Measurements from ENCODE around the gene MAFG. TPM values are rescaled to one million over a fixed set of nuclear protein-coding genes. Genes with fewer than 3 reads are reported as not detected.

MAFG gene
- total RNA-seq, 1 donor from 2014 or later: 23.6 TPM

GRCh38 chr17:81870131-81870980 lies 57.2 kb downstream of the MAFG start:
- TF ChIP-seq CTCF (IDR thresholded peaks at IDR 0.05; ENCODE audit: unreplicated experiment): no peak
- Mint-ChIP-seq H3K27ac (ENCODE audit: unreplicated experiment) (peak overlapping the region; percentile 84), H3K4me1 (ENCODE audit: unreplicated experiment) (peaks cover 3% of the 10 kb centered on the region), H3K36me3 (ENCODE audit: low read depth, unreplicated experiment) (peaks cover 3% of the 10 kb centered on the region), H3K9me3 (ENCODE audit: unreplicated experiment) (no peaks in the 10 kb centered on the region), H3K27me3 (ENCODE audit: unreplicated experiment) (peaks cover 21% of the 10 kb centered on the region), H3K4me3 (ENCODE audit: unreplicated experiment) (peak overlapping the region; percentile 93)
- no peak for DNase-seq (ENCODE audit: low spot score)

GRCh38 chr17:81869221-81870130 lies 58.1 kb downstream of the MAFG start:
- DNase-seq (ENCODE audit: low spot score): peak; percentile 71
- Mint-ChIP-seq H3K27ac (ENCODE audit: unreplicated experiment) (peak overlapping the region; percentile 36), H3K36me3 (ENCODE audit: low read depth, unreplicated experiment) (peaks cover 3% of the 10 kb centered on the region), H3K4me3 (ENCODE audit: unreplicated experiment) (peak overlapping the region; percentile 93), H3K4me1 (ENCODE audit: unreplicated experiment) (peaks cover 3% of the 10 kb centered on the region), H3K9me3 (ENCODE audit: unreplicated experiment) (no peaks in the 10 kb centered on the region), H3K27me3 (ENCODE audit: unreplicated experiment) (peaks cover 25% of the 10 kb centered on the region)
- peak; percentile 98 for TF ChIP-seq CTCF (IDR thresholded peaks at IDR 0.05; ENCODE audit: unreplicated experiment)

- Mint-ChIP-seq H3K4me3 (ENCODE audit: unreplicated experiment) (peak overlapping the region; percentile 47), H3K27me3 (ENCODE audit: unreplicated experiment) (peaks cover 26% of the 10 kb centered on the region), H3K27ac (ENCODE audit: unreplicated experiment) (peak overlapping the region; percentile 36), H3K36me3 (ENCODE audit: low read depth, unreplicated experiment) (peaks cover 3% of the 10 kb centered on the region), H3K4me1 (ENCODE audit: unreplicated experiment) (peaks cover 3% of the 10 kb centered on the region), H3K9me3 (ENCODE audit: unreplicated experiment) (no peaks in the 10 kb centered on the region)
- no peak for DNase-seq (ENCODE audit: low spot score)
- TF ChIP-seq CTCF (IDR thresholded peaks at IDR 0.05; ENCODE audit: unreplicated experiment): no peak
Measured at GRCh38 chr17:81868674-81869220, 58.8 kb downstream of the MAFG start.

Other genes starting within 250 kb of the MAFG start
- gene ARL16, start 243.9 kb downstream of the MAFG start, total RNA-seq (ENCODE audit: unreplicated experiment): 54.0 TPM
- gene HGS, start 243.7 kb downstream of the MAFG start, total RNA-seq (ENCODE audit: unreplicated experiment): 142 TPM
- gene MRPL12, start 224.4 kb downstream of the MAFG start, total RNA-seq (ENCODE audit: unreplicated experiment): 58.5 TPM
- 6.7 TPM for gene SLC25A10, start 215.5 kb downstream of the MAFG start, total RNA-seq (ENCODE audit: unreplicated experiment)
- not detected for gene GCGR, start 123.6 kb downstream of the MAFG start, total RNA-seq (ENCODE audit: unreplicated experiment)
- gene MCRIP1, start 94.4 kb downstream of the MAFG start, total RNA-seq (ENCODE audit: unreplicated experiment): 190 TPM
- gene PPP1R27, start 92.7 kb downstream of the MAFG start, total RNA-seq (ENCODE audit: unreplicated experiment): not detected
- gene P4HB, start 67.2 kb downstream of the MAFG start, total RNA-seq (ENCODE audit: unreplicated experiment): 678 TPM
- gene ARHGDIA, start 56.4 kb downstream of the MAFG start, total RNA-seq (ENCODE audit: unreplicated experiment): 443 TPM
- gene ALYREF, start 36.1 kb downstream of the MAFG start, total RNA-seq (ENCODE audit: unreplicated experiment): 127 TPM
- 121 TPM for gene ANAPC11, start 36.0 kb downstream of the MAFG start, total RNA-seq (ENCODE audit: unreplicated experiment)
- 0.56 TPM for gene NPB, start 25.5 kb downstream of the MAFG start, total RNA-seq (ENCODE audit: unreplicated experiment)
- gene PCYT2, start 16.3 kb downstream of the MAFG start, total RNA-seq (ENCODE audit: unreplicated experiment): 26.8 TPM
- gene SIRT7, start 9.6 kb downstream of the MAFG start, total RNA-seq (ENCODE audit: unreplicated experiment): 14.4 TPM
- gene PYCR1, start 9.6 kb upstream of the MAFG start, total RNA-seq (ENCODE audit: unreplicated experiment): 24.4 TPM
- gene MYADML2, start 19.5 kb upstream of the MAFG start, total RNA-seq (ENCODE audit: unreplicated experiment): not detected
- not detected for gene NOTUM, start 33.5 kb upstream of the MAFG start, total RNA-seq (ENCODE audit: unreplicated experiment)
- 25.6 TPM for gene ASPSCR1, start 49.9 kb upstream of the MAFG start, total RNA-seq (ENCODE audit: unreplicated experiment)
- gene CENPX, start 95.1 kb upstream of the MAFG start, total RNA-seq (ENCODE audit: unreplicated experiment): 42.9 TPM
- 12.2 TPM for gene LRRC45, start 95.6 kb upstream of the MAFG start, total RNA-seq (ENCODE audit: unreplicated experiment)
- gene RAC3, start 103.9 kb upstream of the MAFG start, total RNA-seq (ENCODE audit: unreplicated experiment): 24.0 TPM
- 30.8 TPM for gene DCXR, start 110.0 kb upstream of the MAFG start, total RNA-seq (ENCODE audit: unreplicated experiment)
- gene RFNG, start 124.1 kb upstream of the MAFG start, total RNA-seq (ENCODE audit: unreplicated experiment): 19.7 TPM
- gene GPS1, start 124.2 kb upstream of the MAFG start, total RNA-seq (ENCODE audit: unreplicated experiment): 80.0 TPM
- 74.1 TPM for gene DUS1L, start 138.1 kb upstream of the MAFG start, total RNA-seq (ENCODE audit: unreplicated experiment)
- 400 TPM for gene FASN, start 170.5 kb upstream of the MAFG start, total RNA-seq (ENCODE audit: unreplicated experiment)